HuH-7.5 (cell line): ENCODE results near the gene MIDN.
"Not testable (repeated sequence)": the region's sequence is repeated elsewhere in the genome, so short reads cannot be mapped to it uniquely, and the experiment has no call there.

Source experiments
- DNase-seq: peaks from one replicate; pipeline ENCODE4 v3.0.0; 2011; ENCODE audit warnings: low spot score

Gene MIDN

DNA sequence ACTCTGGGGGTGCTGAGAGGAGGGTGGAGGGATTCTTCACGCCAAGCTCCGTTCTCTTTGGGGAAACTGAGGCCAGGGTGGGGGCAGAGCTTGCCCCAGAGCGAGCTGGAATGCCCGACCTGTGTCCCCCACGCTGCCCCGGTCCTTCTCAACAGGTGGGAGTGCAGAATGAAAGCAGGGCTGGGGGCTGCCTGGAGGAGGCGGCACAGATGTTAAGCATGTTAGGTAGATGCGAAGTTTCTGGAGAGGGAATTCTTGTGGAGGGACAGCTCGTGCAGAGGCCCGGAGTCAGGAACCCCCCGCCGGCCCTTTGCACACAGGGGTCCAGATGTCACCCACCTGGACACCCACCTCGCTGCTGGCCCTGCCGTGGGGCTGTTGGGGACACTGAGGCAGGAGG lies 46.3 kb downstream of the MIDN start:
- DNase-seq = no peak

DNA sequence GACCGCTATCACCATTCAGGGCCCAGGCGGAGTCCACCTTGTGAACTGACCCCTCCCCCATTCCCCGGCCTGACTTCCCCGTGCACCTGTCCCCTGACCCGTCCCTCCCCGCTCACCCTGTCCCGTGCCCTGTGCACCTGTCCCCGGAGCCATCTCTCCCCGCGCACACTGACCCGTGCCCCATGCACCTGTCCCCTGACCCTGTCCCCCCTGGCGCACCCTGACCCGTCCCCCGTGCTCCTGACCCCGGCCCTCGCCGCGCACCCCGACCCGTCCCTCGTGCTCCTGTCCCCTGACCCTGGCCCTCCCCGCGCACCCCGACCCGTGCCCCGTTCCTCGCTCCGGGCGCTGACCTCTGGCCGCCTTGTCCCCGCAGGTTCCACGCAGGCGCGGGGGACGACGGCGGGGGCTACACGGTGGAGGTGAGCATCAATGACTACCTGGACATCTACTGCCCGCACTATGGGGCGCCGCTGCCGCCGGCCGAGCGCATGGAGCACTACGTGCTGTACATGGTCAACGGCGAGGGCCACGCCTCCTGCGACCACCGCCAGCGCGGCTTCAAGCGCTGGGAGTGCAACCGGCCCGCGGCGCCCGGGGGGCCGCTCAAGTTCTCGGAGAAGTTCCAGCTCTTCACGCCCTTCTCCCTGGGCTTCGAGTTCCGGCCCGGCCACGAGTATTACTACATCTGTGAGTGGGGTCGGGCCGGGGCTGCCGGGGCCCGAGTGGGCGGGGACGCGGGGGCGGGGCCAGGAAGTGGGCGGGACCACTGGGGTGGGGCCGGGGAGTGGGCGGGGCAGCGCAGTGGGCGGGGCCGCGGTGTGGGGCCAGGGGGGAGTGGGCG lies 47.0 kb downstream of the MIDN start:
- DNase-seq = no peak

DNA sequence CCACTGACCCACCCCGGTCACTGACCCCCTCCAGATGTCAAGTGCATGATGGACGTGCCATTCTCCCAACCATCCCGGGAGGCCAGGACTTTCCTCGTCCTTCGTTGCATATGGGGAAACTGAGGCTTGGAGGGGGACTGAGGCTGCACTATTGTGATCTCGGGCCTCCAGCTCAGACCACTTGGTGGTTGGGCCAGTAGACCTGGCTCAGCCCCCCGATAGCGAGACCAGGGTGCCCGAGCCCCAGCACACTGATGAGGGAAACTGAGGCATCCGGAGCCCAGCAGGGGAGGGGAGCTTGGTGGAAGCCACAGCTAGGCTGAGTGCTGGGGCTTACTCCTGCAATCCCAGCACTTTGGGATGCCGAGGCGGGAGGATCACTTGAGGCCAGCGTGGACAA lies 47.7 kb downstream of the MIDN start:
- DNase-seq = no peak

- no peak for DNase-seq
Measured at GRCh38 chr19:1296575-1297271, 48.3 kb downstream of the MIDN start.

DNA sequence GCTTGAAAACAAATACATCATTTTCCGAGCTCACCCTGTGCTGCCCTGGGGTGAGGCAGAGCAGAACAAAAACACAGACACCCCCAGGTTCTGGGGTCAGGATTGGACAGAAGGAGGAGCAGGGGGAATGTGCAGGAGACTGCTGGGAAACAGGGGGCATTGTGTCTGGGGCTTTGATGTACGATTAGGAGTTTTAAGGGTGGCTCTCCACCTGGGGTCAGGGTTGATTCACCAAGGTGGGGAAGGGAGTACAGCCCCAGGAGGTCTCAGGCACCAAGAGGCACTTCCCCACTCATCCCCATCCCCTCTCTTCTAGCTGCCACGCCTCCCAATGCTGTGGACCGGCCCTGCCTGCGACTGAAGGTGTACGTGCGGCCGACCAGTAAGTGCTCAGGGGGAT lies 49.9 kb downstream of the MIDN start:
- no peak for DNase-seq

- no peak for DNase-seq
Measured at GRCh38 chr19:1299801-1300200, 51.4 kb downstream of the MIDN start.

- no peak for DNase-seq
Measured at GRCh38 chr19:1300744-1301490, 52.5 kb downstream of the MIDN start.

DNA sequence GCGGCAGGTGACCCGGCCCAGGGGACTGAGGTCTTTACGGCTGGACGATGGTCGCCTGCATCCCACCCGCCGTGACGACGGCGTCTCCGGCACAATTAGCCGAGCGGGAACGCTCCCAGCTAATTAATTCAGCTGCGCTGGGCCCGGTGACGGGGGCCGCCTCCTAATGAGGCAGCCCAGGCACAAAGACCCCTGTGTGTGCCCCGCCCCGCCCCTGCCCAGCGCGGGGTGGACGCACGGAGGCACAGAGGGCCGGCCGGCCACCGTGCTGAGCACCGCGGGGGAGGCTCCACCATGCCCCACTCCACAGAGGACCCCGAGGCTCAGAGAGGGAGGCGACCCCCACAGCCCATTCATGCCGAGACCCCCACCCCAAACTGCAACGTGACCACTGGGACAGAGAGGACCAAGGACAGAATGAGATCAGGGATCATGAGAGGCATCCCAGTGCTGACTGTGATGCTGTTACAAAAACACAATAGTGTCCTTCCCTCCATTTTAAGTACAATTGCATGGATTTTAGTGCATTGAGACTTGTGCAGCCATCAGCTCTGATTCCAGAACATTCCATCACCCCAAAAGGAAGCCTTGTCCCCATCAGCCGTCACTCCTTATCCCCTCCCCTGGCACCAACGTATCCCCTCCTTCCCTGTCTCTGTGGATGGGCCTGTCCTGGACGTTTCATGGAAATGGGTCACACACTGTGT lies 54.3 kb downstream of the MIDN start:
- no peak for DNase-seq

GRCh38 chr19:1304197-1304924 lies 56.0 kb downstream of the MIDN start:
- peak; percentile 97 for DNase-seq

DNA sequence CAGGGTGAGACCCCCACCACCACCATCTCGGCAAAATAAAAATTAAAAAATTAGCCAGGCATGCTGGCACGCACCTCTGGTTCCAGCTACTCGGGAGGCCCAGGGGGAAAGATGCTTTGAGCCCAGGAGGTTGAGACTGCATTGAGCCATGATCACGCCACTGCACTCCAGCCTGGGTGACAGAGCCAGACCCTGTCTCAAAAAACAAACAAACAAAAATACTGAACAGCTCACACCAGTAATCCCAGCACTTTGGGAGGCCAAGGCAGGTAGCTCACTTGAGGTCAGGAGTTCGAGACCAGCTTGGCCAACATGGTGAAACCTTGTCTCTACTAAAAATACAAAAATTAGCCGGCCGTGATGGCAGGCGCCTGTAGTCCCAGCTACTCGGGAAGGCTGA lies 57.0 kb downstream of the MIDN start:
- DNase-seq = not testable (repeated sequence)

DNA sequence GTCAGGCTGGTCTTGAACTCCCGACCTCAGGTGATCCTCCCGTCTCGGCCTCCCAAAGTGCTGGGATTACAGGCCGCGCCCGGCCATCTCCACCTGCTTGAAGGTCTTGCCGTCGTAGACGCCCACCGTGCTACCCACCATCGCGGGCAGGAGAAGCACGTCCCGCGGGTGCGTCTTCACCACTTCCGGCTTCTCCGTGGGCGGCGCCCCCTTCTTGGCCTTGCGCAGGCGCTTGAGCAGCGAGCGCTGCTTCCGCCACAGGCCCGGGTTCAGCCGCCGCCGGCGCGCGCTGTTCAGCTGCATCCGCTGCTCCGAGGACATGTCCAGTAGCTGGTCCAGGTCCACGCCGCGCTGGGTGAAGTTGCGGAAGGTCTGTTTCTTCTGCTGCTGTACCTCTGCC lies 58.9 kb downstream of the MIDN start:
- DNase-seq = no peak

GRCh38 chr19:1307755-1308303 lies 59.4 kb downstream of the MIDN start:
- DNase-seq = no peak

GRCh38 chr19:1308718-1309117 lies 60.3 kb downstream of the MIDN start:
- DNase-seq = no peak
